GM21381 (cell line): ENCODE measurements around the gene SLC13A3.

Experiments used
- ATAC-seq: cut with Tn5 transposase; IDR thresholded peaks from one replicate; pipeline ENCODE4 v1.9.1; 2021; ENCODE audit warnings: mild to moderate bottlenecking, moderate library complexity; ENCODE audit not compliant: unreplicated experiment

SLC13A3 gene

GRCh38 chr20:46660487-46660886 is 9.2 kb upstream of the SLC13A3 start:
- ATAC-seq: no peak

GRCh38 chr20:46657618-46658017 is 6.4 kb upstream of the SLC13A3 start:
- no peak for ATAC-seq

- no peak for ATAC-seq
Observed at GRCh38 chr20:46657137-46657536, 5.9 kb upstream of the SLC13A3 start.

GRCh38 chr20:46652699-46653098 is 1.4 kb upstream of the SLC13A3 start:
- ATAC-seq: no peak

- no peak for ATAC-seq
Observed at GRCh38 chr20:46650575-46651090, 626 bp downstream of the SLC13A3 start.

- ATAC-seq: no peak
Observed at GRCh38 chr20:46649965-46650542, 1.2 kb downstream of the SLC13A3 start.

GRCh38 chr20:46649650-46649949 is 1.7 kb downstream of the SLC13A3 start:
- ATAC-seq: no peak

- ATAC-seq: no peak
Observed at GRCh38 chr20:46648903-46649649, 2.2 kb downstream of the SLC13A3 start.

GRCh38 chr20:46647469-46647868 is 3.8 kb downstream of the SLC13A3 start:
- ATAC-seq: no peak

GRCh38 chr20:46646659-46647380 is 4.4 kb downstream of the SLC13A3 start:
- ATAC-seq: no peak

- no peak for ATAC-seq
Observed at GRCh38 chr20:46646122-46646521, 5.1 kb downstream of the SLC13A3 start.

GRCh38 chr20:46644733-46645132 is 6.5 kb downstream of the SLC13A3 start:
- ATAC-seq: no peak

- ATAC-seq: no peak
Observed at GRCh38 chr20:46644160-46644559, 7.1 kb downstream of the SLC13A3 start.

- no peak for ATAC-seq
Observed at GRCh38 chr20:46642969-46643343, 8.3 kb downstream of the SLC13A3 start.

GRCh38 chr20:46642265-46642968 is 8.8 kb downstream of the SLC13A3 start:
- no peak for ATAC-seq

- ATAC-seq: no peak
Observed at GRCh38 chr20:46641424-46641823, 9.8 kb downstream of the SLC13A3 start.

GRCh38 chr20:46640536-46641311 is 10.5 kb downstream of the SLC13A3 start:
- no peak for ATAC-seq

GRCh38 chr20:46640044-46640443 is 11.2 kb downstream of the SLC13A3 start:
- no peak for ATAC-seq

GRCh38 chr20:46639587-46639986 is 11.7 kb downstream of the SLC13A3 start:
- no peak for ATAC-seq

GRCh38 chr20:46638898-46639274 is 12.4 kb downstream of the SLC13A3 start:
- no peak for ATAC-seq
